HCT116 (cell line): ENCODE measurements around the gene FAM53A. TPM values are rescaled to one million over a fixed set of nuclear protein-coding genes. Genes with fewer than 3 reads are reported as not detected.

Experiments
- ATAC-seq: fragments of 200-7000 bp; cut with Tn5 transposase; 2 replicates; pipeline ENCODE4 v1.9.1; 2020; ENCODE audit warnings: mild to moderate bottlenecking, moderate library complexity
- BruUV-seq: library from RNA; stranded (reverse); fragments of 400-500 nt; replicated peaks from 2 replicates; lab custom pipeline; 2021; lab: Mats Ljungman, UMichigan
- CTCF ChIA-PET: fragments of 300-600 bp; sonication (Branson Sonifier 250); formaldehyde crosslinking; loops from one replicate; lab custom pipeline; 2021; ENCODE audit warnings: antibody characterized with exemption; lab: Charles Lee
- POLR2A ChIA-PET: fragments of 300-600, 350-600 bp; sonication (Branson Sonifier 250); formaldehyde crosslinking; loops from one replicate; lab custom pipeline; 2021; ENCODE audit warnings: antibody characterized with exemption; lab: Charles Lee
- RAD21 ChIA-PET, 2 experiments: fragments of 300-600 bp; sonication (Branson Sonifier 250); formaldehyde crosslinking; loops; one replicate each; lab custom pipeline; 2023; ENCODE audit warnings: low total read pairs in 2 of 2; ENCODE audit not compliant: uncharacterized antibody in 2 of 2, unreplicated experiment in 2 of 2, low non-redundant PET in 1 of 2; lab: Charles Lee
- DNase-seq: peaks from one replicate; pipeline ENCODE4 v3.0.0-alpha.2; 2010; ENCODE audit warnings: low read depth, low spot score
- H2AFZ ChIP-seq: fragments of 200-600 bp; shearing (Covaris generic), sonication (generic); 2 replicates; pipeline ENCODE4 v1.6.1; 2017; ENCODE audit warnings: low read depth, mixed run types, mixed read lengths, antibody characterized with exemption, low read length; ENCODE audit not compliant: poor library complexity, severe bottlenecking
- H3K27ac ChIP-seq: 2 replicates; pipeline ENCODE4 v1.5.1; 2012; ENCODE audit warnings: low read depth, low read length
- H3K27me3 ChIP-seq: fragments of 200-600 bp; sonication (generic); 2 replicates; pipeline ENCODE4 v1.6.1; 2016; ENCODE audit warnings: mixed run types, low read length, mixed read lengths; ENCODE audit not compliant: insufficient read depth
- H3K36me3 ChIP-seq, 2 experiments: fragments of 200-500 bp in 1 of 2; fragments of 200-600 bp in 1 of 2; sonication (Bioruptor generic) in 1 of 2; sonication (generic) in 1 of 2; 2 replicates each; pipeline versions ENCODE4 v1.5.1 to v1.6.1; 2014 to 2016; ENCODE audit warnings: low read length in 2 of 2, inconsistent platforms in 1 of 2, mixed read lengths in 1 of 2, mixed run types in 1 of 2; ENCODE audit not compliant: insufficient read depth in 2 of 2, control insufficient read depth in 1 of 2
- H3K4me1 ChIP-seq, 2 experiments: fragments of 200-600 bp in 1 of 2; sonication (generic) in 1 of 2; 2 replicates each; pipeline versions ENCODE4 v1.5.1 to v1.6.1; 2012 to 2017; ENCODE audit warnings: low read length in 2 of 2, inconsistent platforms in 1 of 2, mild to moderate bottlenecking in 1 of 2, mixed read lengths in 1 of 2, mixed run types in 1 of 2, moderate library complexity in 1 of 2; ENCODE audit not compliant: insufficient read depth in 2 of 2, control insufficient read depth in 1 of 2
- H3K4me2 ChIP-seq: fragments of 200-600 bp; sonication (generic); 2 replicates; pipeline ENCODE4 v1.6.1; 2017; ENCODE audit warnings: mixed run types, low read length, mixed read lengths
- H3K4me3 ChIP-seq, 2 experiments: fragments of 200-600 bp in 1 of 2; sonication (generic) in 1 of 2; replicated peaks in 1 of 2; 2 replicates each; pipeline ENCODE4 v1.5.1; 2011 to 2016; ENCODE audit warnings: low read length in 2 of 2, control low read depth in 1 of 2, low read depth in 1 of 2, mild to moderate bottlenecking in 1 of 2, mixed read lengths in 1 of 2, mixed run types in 1 of 2
- H3K79me2 ChIP-seq: fragments of 200-600 bp; sonication (generic); 2 replicates; pipeline ENCODE4 v1.6.1; 2017; ENCODE audit warnings: mild to moderate bottlenecking, mixed run types, low read length, moderate library complexity, mixed read lengths; ENCODE audit not compliant: insufficient read depth
- H3K9ac ChIP-seq: fragments of 200-600 bp; sonication (generic); 2 replicates; pipeline ENCODE4 v1.6.1; 2016; ENCODE audit warnings: low read length, mixed read lengths
- H3K9me2 ChIP-seq: fragments of 200-600 bp; sonication (generic), shearing (Covaris generic); 2 replicates; pipeline ENCODE4 v1.6.1; 2017; ENCODE audit warnings: mixed run types, mild to moderate bottlenecking, moderate library complexity; ENCODE audit not compliant: insufficient read depth
- H3K9me3 ChIP-seq, 2 experiments: fragments of 200-500 bp in 1 of 2; fragments of 200-600 bp in 1 of 2; sonication (Bioruptor generic) in 1 of 2; sonication (generic) in 1 of 2; 2 replicates each; pipeline ENCODE4 v1.6.1; 2014 to 2017; ENCODE audit warnings: low read length in 2 of 2, mixed read lengths in 2 of 2, inconsistent platforms in 1 of 2, low read depth in 1 of 2, mild to moderate bottlenecking in 1 of 2, mixed run types in 1 of 2, moderate library complexity in 1 of 2; ENCODE audit not compliant: control insufficient read depth in 1 of 2, insufficient read depth in 1 of 2
- H4K20me1 ChIP-seq: fragments of 200-600 bp; sonication (generic), shearing (Covaris generic); 2 replicates; pipeline ENCODE4 v1.6.1; 2017; ENCODE audit warnings: mixed run types, mild to moderate bottlenecking, moderate library complexity; ENCODE audit not compliant: insufficient read depth
- CBX3 ChIP-seq: IDR thresholded peaks from 2 replicates; pipeline ENCODE4 v1.6.1; 2012; ENCODE audit warnings: low read depth
- CEBPB ChIP-seq: IDR thresholded peaks from 2 replicates; pipeline ENCODE4 v1.6.1; 2012; ENCODE audit warnings: low read depth
- CTCF ChIP-seq, 3 experiments: fragments of 200-600 bp in 1 of 3; sonication (generic) in 1 of 3; IDR thresholded peaks in 2 of 3; conservative IDR thresholded peaks in 1 of 3; 2 replicates each; pipeline ENCODE4 v1.5.1; 2012 to 2017; ENCODE audit warnings: low read depth in 2 of 3, low read length in 2 of 3, antibody characterized with exemption in 1 of 3, borderline replicate concordance in 1 of 3, control low read depth in 1 of 3, mild to moderate bottlenecking in 1 of 3, mixed read lengths in 1 of 3, mixed run types in 1 of 3, moderate library complexity in 1 of 3; ENCODE audit not compliant: insufficient read depth in 1 of 3
- EGR1 ChIP-seq: IDR thresholded peaks from 2 replicates; pipeline ENCODE4 v1.6.1; 2012; ENCODE audit warnings: low read depth
- ELF1 ChIP-seq: IDR thresholded peaks from 2 replicates; pipeline ENCODE4 v1.6.1; 2012; ENCODE audit warnings: low read depth, borderline replicate concordance
- EZH2 ChIP-seq: fragments of 200-600 bp; sonication (generic); IDR thresholded peaks from 2 replicates; pipeline ENCODE4 v1.6.1; 2017; ENCODE audit warnings: antibody characterized with exemption, mixed run types
- EZH2phosphoT487 ChIP-seq: fragments of 200-600 bp; IDR thresholded peaks from 2 replicates; pipeline ENCODE4 v1.6.1; 2018; ENCODE audit warnings: antibody characterized with exemption, borderline replicate concordance
- FOSL1 ChIP-seq: IDR thresholded peaks from 2 replicates; pipeline ENCODE4 v1.6.1; 2012; ENCODE audit warnings: low read depth
- JUND ChIP-seq: IDR thresholded peaks from 2 replicates; pipeline ENCODE4 v1.6.1; 2012
- MAX ChIP-seq: IDR thresholded peaks from 2 replicates; pipeline ENCODE4 v1.6.1; 2012
- POLR2A ChIP-seq: IDR thresholded peaks from 2 replicates; pipeline ENCODE4 v1.7.0; 2011; ENCODE audit warnings: borderline replicate concordance; ENCODE audit not compliant: insufficient read depth, insufficient read length; ENCODE audit errors: extremely low read depth
- POLR2AphosphoS5 ChIP-seq: IDR thresholded peaks from 2 replicates; pipeline ENCODE4 v1.6.1; 2011; ENCODE audit warnings: mild to moderate bottlenecking, low read depth, low read length, moderate library complexity
- REST ChIP-seq: IDR thresholded peaks from 2 replicates; pipeline ENCODE4 v1.6.1; 2012; ENCODE audit warnings: low read depth
- SIN3A ChIP-seq: IDR thresholded peaks from 2 replicates; pipeline ENCODE4 v1.6.1; 2012; ENCODE audit warnings: low read depth
- SP1 ChIP-seq: IDR thresholded peaks from 2 replicates; pipeline ENCODE4 v1.6.1; 2012; ENCODE audit warnings: low read depth
- TCF7L2 ChIP-seq: IDR thresholded peaks from 2 replicates; pipeline ENCODE4 v1.7.0; 2011; ENCODE audit warnings: borderline replicate concordance, inconsistent platforms; ENCODE audit not compliant: insufficient read depth, insufficient read length; ENCODE audit errors: extremely low read depth
- YY1 ChIP-seq: IDR thresholded peaks from 2 replicates; pipeline ENCODE4 v1.6.1; 2011; ENCODE audit warnings: low read length, low read depth, moderate library complexity, mild to moderate bottlenecking; ENCODE audit not compliant: insufficient replicate concordance; ENCODE audit errors: extremely low read depth
- ZBTB33 ChIP-seq: IDR thresholded peaks from 2 replicates; pipeline ENCODE4 v1.6.1; 2011; ENCODE audit warnings: mild to moderate bottlenecking, low read length, moderate library complexity; ENCODE audit not compliant: insufficient replicate concordance; ENCODE audit errors: extremely low read depth
- ZFX ChIP-seq: fragments of 450-650 bp; IDR thresholded peaks from 2 replicates; pipeline ENCODE4 v1.6.1; 2017
- ZNF274 ChIP-seq: fragments of 200-500 bp; sonication (Bioruptor generic); IDR thresholded peaks from 2 replicates; pipeline ENCODE4 v1.6.1; 2014; ENCODE audit warnings: mild to moderate bottlenecking, low read depth, low read length, inconsistent platforms
- intact Hi-C: fragments of 100-400 bp; cut with micrococcal nuclease; formaldehyde crosslinking; loops from 2 replicates; pipeline ENCODE4 v1.10.0; 2022
- total RNA-seq: library from RNA; stranded (reverse); gene quantifications from one replicate; pipeline ENCODE4 v1.2.1, GENCODE V29; 2021; ENCODE audit not compliant: unreplicated experiment

Gene FAM53A
- total RNA-seq, 1 experiment from 2014 or later: 1.1 TPM

GRCh38 chr4:1640190-1640589 lies 43.9 kb downstream of the FAM53A start:
- no peaks in the 10 kb centered on the region for H3K4me1 ChIP-seq
- H3K4me3 ChIP-seq: no peak overlapping the region
- H3K4me2 ChIP-seq: no peak overlapping the region
- intact Hi-C loops: no loop called here
- no TSS peak for BruUV-seq
- ATAC-seq (no peak), DNase-seq (no peak)
- H3K27ac ChIP-seq: no peak overlapping the region
- no peak overlapping the region for H3K9ac ChIP-seq
- ChIA-PET CTCF (no interaction called here), RAD21 (no interaction called here), POLR2A (no interaction called here)
- no peaks in the 10 kb centered on the region for H4K20me1 ChIP-seq
- no peaks in the 10 kb centered on the region for H3K9me2 ChIP-seq
- no peaks in the 10 kb centered on the region for H3K79me2 ChIP-seq
- no peaks in the 10 kb centered on the region for H3K27me3 ChIP-seq
- TF ChIP-seq ZNF274: no peak
- no peak for TF ChIP-seq POLR2AphosphoS5
- no peak for TF ChIP-seq EZH2
- no peak for TF ChIP-seq SIN3A
- TF ChIP-seq CTCF (IDR thresholded peaks at IDR 0.05 in 2 of 3, conservative IDR thresholded peaks at IDR 0.05 in 1 of 3; ENCODE audit: borderline replicate concordance in 1 of 3, insufficient read depth in 1 of 3, low read depth in 2 of 3, low read length in 2 of 3): no peak
- no peak for TF ChIP-seq FOSL1
- no peak for TF ChIP-seq TCF7L2
- TF ChIP-seq CBX3: no peak
- TF ChIP-seq JUND: no peak
- no peak for TF ChIP-seq ELF1
- TF ChIP-seq EZH2phosphoT487: no peak
- TF ChIP-seq ZBTB33: no peak
- TF ChIP-seq ZFX: no peak
- no peak for TF ChIP-seq REST
- no peak for TF ChIP-seq CEBPB
- TF ChIP-seq MAX: no peak
- TF ChIP-seq SP1: no peak
- TF ChIP-seq YY1: no peak
- no peak for TF ChIP-seq POLR2A
- TF ChIP-seq EGR1: no peak
- no peak overlapping the region for H2AFZ ChIP-seq
- H3K36me3 ChIP-seq: no peaks in the 10 kb centered on the region
- no peaks in the 10 kb centered on the region for H3K9me3 ChIP-seq
